ENCODE results near the gene TBC1D10A. TPM values are rescaled to one million over a fixed set of nuclear protein-coding genes. Genes with fewer than 3 reads are reported as not detected.

TBC1D10A gene
- total RNA-seq, 1 experiment from 2014 or later: 8.4 TPM

DNA sequence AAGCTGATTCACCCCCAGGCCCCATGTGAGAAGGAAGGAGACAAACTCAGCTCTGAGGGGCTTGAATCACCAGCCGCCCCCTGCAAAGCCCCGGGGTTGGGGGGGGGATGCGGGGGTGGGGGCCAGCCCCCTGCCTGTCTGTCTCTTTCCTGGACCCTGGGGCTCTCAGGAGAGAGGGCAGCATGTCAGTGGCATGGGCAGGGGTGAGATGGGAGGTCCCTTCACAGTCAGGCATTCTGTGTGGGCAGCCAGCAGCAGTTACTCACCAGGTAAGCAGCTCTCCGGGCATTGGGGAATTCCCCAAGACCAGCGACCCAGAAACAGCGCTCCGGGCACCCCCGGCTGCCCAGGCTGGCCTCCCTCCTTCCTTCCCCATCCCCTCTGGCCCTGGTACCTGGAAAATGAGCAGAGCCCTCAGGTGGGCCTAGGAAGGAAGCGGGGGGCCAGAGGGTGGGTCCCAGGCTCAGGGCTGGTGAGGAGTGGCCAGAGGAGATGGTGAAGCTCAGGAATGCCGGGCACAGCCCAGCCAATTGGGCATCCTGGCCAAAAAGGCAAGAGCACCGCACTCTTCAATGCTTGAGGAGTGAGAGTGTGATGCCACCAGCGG lies 76.0 kb downstream of the TBC1D10A start:
- no peak overlapping the region for H3K27ac Mint-ChIP-seq
- H4K20me1 ChIP-seq (ENCODE audit: control insufficient read depth, insufficient read depth, insufficient read length): no peaks in the 10 kb centered on the region
- no CpG with 5 or more reads among the region's 12 CpGs for WGBS (ENCODE audit: extremely low coverage, insufficient read length, low lambda C conversion rate)

More for the DNA sequence above, 76.0 kb downstream of the TBC1D10A start:
- Histone ChIP-seq H2BK12ac (ENCODE audit: insufficient read length, low read depth, low read length) (no peak overlapping the region), H3K9ac (ENCODE audit: extremely low read depth, insufficient read length, low read length) (no peak overlapping the region), H3K4me1 (ENCODE audit: insufficient read depth, low read length) (peaks cover 3% of the 10 kb centered on the region; the same call in 1 of the 2 replicates), H4K5ac (ENCODE audit: insufficient read length, low read depth, low read length) (no peak overlapping the region), H3K79me1 (ENCODE audit: insufficient read depth, low read depth, low read length, poor library complexity, severe bottlenecking) (no peaks in the 10 kb centered on the region), H2BK15ac (ENCODE audit: low read depth, low read length) (no peak overlapping the region), H2BK20ac (ENCODE audit: low read depth, low read length, poor library complexity, severe bottlenecking) (no peak overlapping the region), H2BK120ac (ENCODE audit: low read depth, low read length, poor library complexity, severe bottlenecking) (no peak overlapping the region), H2AK5ac (ENCODE audit: insufficient read length, low read length) (no peak overlapping the region), H3K14ac (ENCODE audit: insufficient read depth, low read length) (no peak overlapping the region; the same call in 1 of the 2 replicates), H3K27ac (ENCODE audit: insufficient read length, low read depth, low read length) (no peak overlapping the region), H3K23me2 (ENCODE audit: insufficient read length, low read depth, low read length, poor library complexity, severe bottlenecking) (peaks cover 5% of the 10 kb centered on the region), H3K56ac (ENCODE audit: insufficient read length, low read depth, low read length) (no peak overlapping the region), H2AFZ (ENCODE audit: low read length) (no peak overlapping the region), H3K18ac (ENCODE audit: insufficient read length, low read depth, low read length) (no peak overlapping the region), H3K4ac (ENCODE audit: low read depth, low read length) (no peak overlapping the region), H3K79me2 (ENCODE audit: insufficient read depth, low read length) (no peaks in the 10 kb centered on the region), H4K8ac (replicated peaks; ENCODE audit: insufficient read length, low read depth, low read length) (no peak overlapping the region), H3K9me3 (ENCODE audit: control insufficient read depth, low read depth, low read length) (no peaks in the 10 kb centered on the region), H3K4me2 (ENCODE audit: insufficient read depth, insufficient read length, low read length) (no peak overlapping the region), H3K23ac (ENCODE audit: insufficient read length, low read depth, low read length) (no peak overlapping the region), H3K27me3 (ENCODE audit: insufficient read depth, low read length) (no peaks in the 10 kb centered on the region), H2BK5ac (ENCODE audit: insufficient read length, low read length) (no peak overlapping the region), H3T11ph (ENCODE audit: low read length) (no peak overlapping the region), H4K91ac (ENCODE audit: insufficient read length, low read depth, low read length) (no peak overlapping the region)
- H3K4me1 Mint-ChIP-seq: peaks cover 25 to 30% of the 10 kb centered on the region in 2 experiments
- TF ChIP-seq, protein P1, sequence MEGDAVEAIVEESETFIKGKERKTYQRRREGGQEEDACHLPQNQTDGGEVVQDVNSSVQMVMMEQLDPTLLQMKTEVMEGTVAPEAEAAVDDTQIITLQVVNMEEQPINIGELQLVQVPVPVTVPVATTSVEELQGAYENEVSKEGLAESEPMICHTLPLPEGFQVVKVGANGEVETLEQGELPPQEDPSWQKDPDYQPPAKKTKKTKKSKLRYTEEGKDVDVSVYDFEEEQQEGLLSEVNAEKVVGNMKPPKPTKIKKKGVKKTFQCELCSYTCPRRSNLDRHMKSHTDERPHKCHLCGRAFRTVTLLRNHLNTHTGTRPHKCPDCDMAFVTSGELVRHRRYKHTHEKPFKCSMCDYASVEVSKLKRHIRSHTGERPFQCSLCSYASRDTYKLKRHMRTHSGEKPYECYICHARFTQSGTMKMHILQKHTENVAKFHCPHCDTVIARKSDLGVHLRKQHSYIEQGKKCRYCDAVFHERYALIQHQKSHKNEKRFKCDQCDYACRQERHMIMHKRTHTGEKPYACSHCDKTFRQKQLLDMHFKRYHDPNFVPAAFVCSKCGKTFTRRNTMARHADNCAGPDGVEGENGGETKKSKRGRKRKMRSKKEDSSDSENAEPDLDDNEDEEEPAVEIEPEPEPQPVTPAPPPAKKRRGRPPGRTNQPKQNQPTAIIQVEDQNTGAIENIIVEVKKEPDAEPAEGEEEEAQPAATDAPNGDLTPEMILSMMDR (conservative IDR thresholded peaks at IDR 0.05): no peak
- H3K9me3 Mint-ChIP-seq: no peaks in the 10 kb centered on the region
- no peak for DNase-seq
- no peaks in the 10 kb centered on the region; a peak in 1 of 7 replicates for H3K36me3 Mint-ChIP-seq (ENCODE audit: insufficient read depth in 1 of 3, low read depth in 3 of 3)
- no peak overlapping the region for H3K4me3 Mint-ChIP-seq
- peaks cover 9% of the 10 kb centered on the region for H3K27me3 Mint-ChIP-seq (ENCODE audit: low read depth)

All from H9 (cell line).